ENCODE data around the gene FSD1. TPM values are rescaled to one million over a fixed set of nuclear protein-coding genes. Genes with fewer than 3 reads are reported as not detected.

Gene FSD1
- total and polyA plus RNA-seq, 2 experiments from 2014 or later = 5.8 TPM

- no peak overlapping the region for H3K9ac ChIP-seq
- H3K27me3 ChIP-seq (replicated peaks; ENCODE audit: insufficient read depth) = no peaks in the 10 kb centered on the region
- H3F3A ChIP-seq (ENCODE audit: insufficient read depth) = no peaks in the 10 kb centered on the region
- no peak overlapping the region for H3K27ac ChIP-seq
- no peaks in the 10 kb centered on the region for H3K9me3 ChIP-seq (ENCODE audit: low read depth)
- in situ Hi-C loops (cut with MboI) = no loop called here
- TF ChIP-seq EZH2phosphoT487 (IDR thresholded peaks at IDR 0.05; ENCODE audit: insufficient read depth, low read depth) (no peak), EZH2 (IDR thresholded peaks at IDR 0.05; ENCODE audit: insufficient read depth, poor library complexity, severe bottlenecking) (no peak)
- H3K36me3 ChIP-seq (ENCODE audit: low read depth) = no peaks in the 10 kb centered on the region
- H3K79me2 ChIP-seq (ENCODE audit: insufficient read depth) = no peaks in the 10 kb centered on the region
- H3K4me3 ChIP-seq = no peak overlapping the region
- no peaks in the 10 kb centered on the region for H4K20me1 ChIP-seq (ENCODE audit: insufficient read depth)
- DNase-seq = no peak
- no peaks in the 10 kb centered on the region for H3K9me2 ChIP-seq (ENCODE audit: insufficient read depth)
- H3K4me1 ChIP-seq (ENCODE audit: insufficient read depth) = no peaks in the 10 kb centered on the region
- 88 to 90% methylated on average over 7 of the region's 7 CpGs for WGBS, 2 experiments (ENCODE audit: low coverage in 1 of 2, low lambda C conversion rate in 2 of 2, missing lambda C conversion rate in 2 of 2)
- H3K4me2 ChIP-seq (ENCODE audit: unreplicated experiment) = no peak overlapping the region
- H2AFZ ChIP-seq = no peak overlapping the region
These were observed 14.1 kb downstream of the FSD1 start for GRCh38 chr19:4318460-4318859.

GRCh38 chr19:4319067-4319718 is 14.8 kb downstream of the FSD1 start:
- in situ Hi-C loops (cut with MboI) = no loop called here
- Histone ChIP-seq H3K27me3 (replicated peaks; ENCODE audit: insufficient read depth) (no peaks in the 10 kb centered on the region), H3K4me3 (no peak overlapping the region)

GRCh38 chr19:4320419-4320818 is 16.0 kb downstream of the FSD1 start:
- Histone ChIP-seq H3K27me3 (replicated peaks; ENCODE audit: insufficient read depth) (no peaks in the 10 kb centered on the region), H3K4me1 (ENCODE audit: insufficient read depth) (no peaks in the 10 kb centered on the region), H3K9ac (no peak overlapping the region), H3K79me2 (ENCODE audit: insufficient read depth) (no peaks in the 10 kb centered on the region), H2AFZ (no peak overlapping the region), H3F3A (ENCODE audit: insufficient read depth) (no peaks in the 10 kb centered on the region), H3K9me2 (ENCODE audit: insufficient read depth) (no peaks in the 10 kb centered on the region), H3K27ac (no peak overlapping the region), H3K36me3 (ENCODE audit: low read depth) (no peaks in the 10 kb centered on the region), H3K4me2 (ENCODE audit: unreplicated experiment) (no peak overlapping the region), H3K9me3 (ENCODE audit: low read depth) (no peaks in the 10 kb centered on the region), H4K20me1 (ENCODE audit: insufficient read depth) (no peaks in the 10 kb centered on the region), H3K4me3 (no peak overlapping the region)
- in situ Hi-C loops (cut with MboI) = no loop called here
- 94 to 97% methylated on average over 2 of the region's 2 CpGs for WGBS, 2 experiments (ENCODE audit: low coverage in 1 of 2, low lambda C conversion rate in 2 of 2, missing lambda C conversion rate in 2 of 2)
- TF ChIP-seq EZH2phosphoT487 (IDR thresholded peaks at IDR 0.05; ENCODE audit: insufficient read depth, low read depth) (no peak), EZH2 (IDR thresholded peaks at IDR 0.05; ENCODE audit: insufficient read depth, poor library complexity, severe bottlenecking) (no peak)
- DNase-seq = no peak

More at GRCh38 chr19:4319067-4319718, 14.8 kb downstream of the FSD1 start:
- Histone ChIP-seq H4K20me1 (ENCODE audit: insufficient read depth) (no peaks in the 10 kb centered on the region), H3K9ac (no peak overlapping the region), H3K4me2 (ENCODE audit: unreplicated experiment) (no peak overlapping the region), H3K27ac (no peak overlapping the region), H3K9me3 (ENCODE audit: low read depth) (no peaks in the 10 kb centered on the region), H3K9me2 (ENCODE audit: insufficient read depth) (no peaks in the 10 kb centered on the region), H3K4me1 (ENCODE audit: insufficient read depth) (no peaks in the 10 kb centered on the region), H2AFZ (no peak overlapping the region), H3K36me3 (ENCODE audit: low read depth) (no peaks in the 10 kb centered on the region), H3F3A (ENCODE audit: insufficient read depth) (no peaks in the 10 kb centered on the region), H3K79me2 (ENCODE audit: insufficient read depth) (no peaks in the 10 kb centered on the region)
- 67 to 71% methylated on average over 2 of the region's 2 CpGs for WGBS, 2 experiments (ENCODE audit: low coverage in 1 of 2, low lambda C conversion rate in 2 of 2, missing lambda C conversion rate in 2 of 2)
- TF ChIP-seq EZH2phosphoT487 (IDR thresholded peaks at IDR 0.05; ENCODE audit: insufficient read depth, low read depth) (no peak), EZH2 (IDR thresholded peaks at IDR 0.05; ENCODE audit: insufficient read depth, poor library complexity, severe bottlenecking) (no peak)
- no peak for DNase-seq

- Histone ChIP-seq H3K9me2 (ENCODE audit: insufficient read depth) (no peaks in the 10 kb centered on the region), H3K4me1 (ENCODE audit: insufficient read depth) (no peaks in the 10 kb centered on the region), H4K20me1 (ENCODE audit: insufficient read depth) (no peaks in the 10 kb centered on the region), H3F3A (ENCODE audit: insufficient read depth) (no peaks in the 10 kb centered on the region), H3K27me3 (replicated peaks; ENCODE audit: insufficient read depth) (0 out of 2 replicates have a peak, but pooled peaks cover 5% of the 10 kb centered on the region), H3K27ac (no peak overlapping the region), H2AFZ (no peak overlapping the region), H3K4me2 (ENCODE audit: unreplicated experiment) (no peak overlapping the region), H3K4me3 (no peak overlapping the region), H3K9me3 (ENCODE audit: low read depth) (no peaks in the 10 kb centered on the region), H3K36me3 (ENCODE audit: low read depth) (no peaks in the 10 kb centered on the region), H3K9ac (no peak overlapping the region), H3K79me2 (ENCODE audit: insufficient read depth) (no peaks in the 10 kb centered on the region)
- in situ Hi-C loops (cut with MboI) = no loop called here
- TF ChIP-seq EZH2 (IDR thresholded peaks at IDR 0.05; ENCODE audit: insufficient read depth, poor library complexity, severe bottlenecking) = no peak
- TF ChIP-seq EZH2phosphoT487 (IDR thresholded peaks at IDR 0.05; ENCODE audit: insufficient read depth, low read depth) = no peak
- DNase-seq = no peak
- WGBS, 2 experiments (ENCODE audit: low coverage in 1 of 2, low lambda C conversion rate in 2 of 2, missing lambda C conversion rate in 2 of 2) = 89% methylated on average over 31 to 37 of the region's 37 CpGs
These were observed 18.7 kb downstream of the FSD1 start for GRCh38 chr19:4322942-4323665.
